Common myeloid progenitor, CD34-positive (primary cell): ENCODE results near the gene GRK6.

Source experiments
- CTCF ChIA-PET: fragments of 350-600 bp; sonication (Branson Sonifier 250); formaldehyde crosslinking; loops from one replicate; lab custom pipeline; 2021; ENCODE audit warnings: antibody characterized with exemption; lab: Charles Lee
- POLR2A ChIA-PET: fragments of 350-600 bp; sonication (Branson Sonifier 250); formaldehyde crosslinking; loops from one replicate; lab custom pipeline; 2021; ENCODE audit warnings: antibody characterized with exemption; lab: Charles Lee
- DNase-seq, 3 donors: peaks; one replicate each; pipeline versions ENCODE4 v3.0.0 to v3.0.0-alpha.2; 2013
- H3K27ac ChIP-seq, 2 experiments: 1 replicate in 1 of 2; 2 replicates in 1 of 2; pipeline ENCODE4 v1.7.0; 2013; ENCODE audit warnings: inconsistent platforms in 2 of 2, low read length in 2 of 2, mild to moderate bottlenecking in 2 of 2, low read depth in 1 of 2, moderate library complexity in 1 of 2; ENCODE audit not compliant: severe bottlenecking in 2 of 2, insufficient read depth in 1 of 2, poor library complexity in 1 of 2
- H3K27me3 ChIP-seq, 5 experiments: replicated peaks in 2 of 5; 1 replicate in 3 of 5; 2 replicates in 2 of 5; pipeline versions ENCODE4 v1.6.1 to v1.7.0; 2013; ENCODE audit warnings: low read length in 4 of 5, mild to moderate bottlenecking in 2 of 5, moderate library complexity in 2 of 5, inconsistent platforms in 1 of 5; ENCODE audit not compliant: insufficient read depth in 5 of 5, control insufficient read depth in 4 of 5
- H3K36me3 ChIP-seq, 4 experiments: 1 replicate in 2 of 4; 2 replicates in 2 of 4; pipeline versions ENCODE4 v1.6.1 to v1.7.0; 2013; ENCODE audit warnings: low read length in 3 of 4, control low read depth in 1 of 4, mild to moderate bottlenecking in 1 of 4; ENCODE audit not compliant: control insufficient read depth in 4 of 4, insufficient read depth in 4 of 4
- H3K4me1 ChIP-seq, 4 experiments: 1 replicate in 3 of 4; 2 replicates in 1 of 4; pipeline versions ENCODE4 v1.6.1 to v1.7.1; 2013; ENCODE audit warnings: low read length in 3 of 4, mild to moderate bottlenecking in 3 of 4, control low read depth in 1 of 4, inconsistent platforms in 1 of 4, moderate library complexity in 1 of 4; ENCODE audit not compliant: control insufficient read depth in 4 of 4, insufficient read depth in 4 of 4; ENCODE audit errors: control extremely low read depth in 1 of 4
- H3K4me3 ChIP-seq, 7 experiments: 1 replicate in 4 of 7; 2 replicates in 3 of 7; pipeline versions ENCODE4 v1.5.1 to v1.7.0; 2013; ENCODE audit warnings: mild to moderate bottlenecking in 7 of 7, low read length in 6 of 7, moderate library complexity in 6 of 7, inconsistent platforms in 2 of 7, low read depth in 2 of 7, control low read depth in 1 of 7; ENCODE audit not compliant: insufficient read depth in 4 of 7, control insufficient read depth in 1 of 7; ENCODE audit errors: extremely low read depth in 1 of 7
- H3K9me3 ChIP-seq, 5 experiments: 1 replicate in 4 of 5; 2 replicates in 1 of 5; pipeline versions ENCODE4 v1.6.1 to v1.7.1; 2013; ENCODE audit warnings: low read length in 4 of 5, mild to moderate bottlenecking in 2 of 5, inconsistent platforms in 1 of 5, low read depth in 1 of 5, moderate library complexity in 1 of 5; ENCODE audit not compliant: control insufficient read depth in 4 of 5, insufficient read depth in 2 of 5; ENCODE audit errors: control extremely low read depth in 1 of 5
- WGBS: methylation state at CpG from one replicate; pipeline ENCODE4 v1.1.5; 2013; ENCODE audit not compliant: insufficient coverage; 5-methylcytosine and 5-hydroxymethylcytosine counted together

Gene GRK6

DNA sequence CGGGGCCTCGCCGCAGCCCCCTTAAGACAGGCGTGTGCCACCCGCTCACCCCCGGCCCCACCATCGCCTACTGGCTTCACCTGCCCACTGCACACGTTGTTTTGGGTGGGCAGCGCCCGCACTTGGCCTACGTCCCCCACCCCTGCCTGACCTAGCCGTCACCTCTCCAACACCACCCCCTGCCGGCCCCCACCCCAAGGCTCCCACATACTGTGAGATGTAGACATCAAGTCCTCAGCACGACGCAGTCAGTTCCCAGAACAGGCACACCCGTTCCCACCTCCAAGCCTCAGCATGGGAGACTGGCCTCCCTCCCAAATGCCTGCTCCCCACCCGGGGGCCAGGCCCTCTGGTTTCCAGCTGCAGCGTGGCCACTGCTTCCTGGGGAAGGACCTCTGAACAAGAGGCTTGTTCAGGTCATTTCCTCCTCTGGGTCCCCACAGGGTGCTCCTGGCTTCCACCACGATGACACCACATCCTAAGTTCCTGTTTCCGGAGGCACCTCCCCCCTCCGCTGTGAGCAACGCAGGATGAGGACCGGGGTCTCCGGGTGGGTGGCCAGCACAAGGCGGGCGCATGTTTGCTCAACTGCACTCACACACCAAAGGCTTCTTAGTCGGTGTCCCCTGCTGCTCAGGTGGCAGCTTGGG lies 35.7 kb downstream of the GRK6 start:
- H3K4me1 ChIP-seq, result peaks cover 4 to 25% (median 18%) of the 10 kb centered on the region in 4 experiments
- ChIA-PET POLR2A (interaction anchor here (0.9 to 1.6 kb wide), 2 partner anchors 17 to 46 kb away, joined by 3 read pairs; no protein-coding TSS in a partner anchor), CTCF (interaction anchor here (1.6 to 6.3 kb wide), 7 partner anchors 8 to 72 kb away, joined by 5 to 37 read pairs (median 8); no protein-coding TSS in a partner anchor)
- peak overlapping the region in 3 of 7 experiments; percentile 7 to 41 (median 36) for H3K4me3 ChIP-seq
- peak; percentile 46 to 61 (median 50) for DNase-seq
- H3K27ac ChIP-seq, result no peak overlapping the region
- H3K36me3 ChIP-seq, result peaks cover 11 to 40% (median 19%) of the 10 kb centered on the region in 4 experiments
- no peaks in the 10 kb centered on the region for H3K27me3 ChIP-seq
- H3K9me3 ChIP-seq, result peaks cover 0 to 5% (median 0%) of the 10 kb centered on the region in 5 experiments
- WGBS, result 36% methylated on average over 20 of the region's 27 CpGs

GRCh38 chr5:177465044-177465443 lies 38.6 kb downstream of the GRK6 start:
- peaks cover 9 to 37% (median 21%) of the 10 kb centered on the region in 4 experiments for H3K36me3 ChIP-seq
- H3K27ac ChIP-seq, result no peak overlapping the region
- WGBS, result 91% methylated on average over 5 of the region's 11 CpGs
- no peak overlapping the region for H3K4me3 ChIP-seq
- ChIA-PET POLR2A (no interaction called here), CTCF (interaction anchor here (1.3 to 6.3 kb wide), 9 partner anchors 8 to 75 kb away, joined by 3 to 37 read pairs (median 6); no protein-coding TSS in a partner anchor)
- DNase-seq, result no peak
- no peaks in the 10 kb centered on the region for H3K27me3 ChIP-seq
- H3K4me1 ChIP-seq, result peaks cover 4 to 23% (median 15%) of the 10 kb centered on the region in 4 experiments
- peaks cover 0 to 5% (median 0%) of the 10 kb centered on the region in 5 experiments for H3K9me3 ChIP-seq

DNA sequence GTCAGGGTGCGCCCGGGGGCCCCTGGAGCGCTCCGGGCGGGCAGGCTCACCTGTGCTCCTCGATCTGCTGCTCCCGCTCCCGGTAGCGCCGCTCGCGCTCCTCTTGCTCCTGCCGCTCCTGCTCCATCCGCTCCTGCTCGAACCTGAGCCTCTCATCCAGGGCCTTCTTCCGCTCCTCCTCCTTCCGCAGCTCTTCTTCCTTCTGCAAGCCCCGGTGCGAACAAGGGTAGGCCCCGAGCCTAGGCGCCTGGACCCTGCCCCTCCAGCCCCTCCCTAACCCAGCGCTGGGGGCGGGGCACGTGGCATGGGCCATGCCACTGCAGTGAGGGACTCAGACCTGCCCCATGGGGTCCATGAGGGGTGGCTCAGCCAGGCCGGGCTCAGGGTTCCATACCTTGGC lies 40.4 kb downstream of the GRK6 start:
- H3K36me3 ChIP-seq, result peaks cover 9 to 34% (median 19%) of the 10 kb centered on the region in 4 experiments
- POLR2A ChIA-PET, result no interaction called here
- WGBS, result 98% methylated on average over 17 of the region's 25 CpGs

DNA sequence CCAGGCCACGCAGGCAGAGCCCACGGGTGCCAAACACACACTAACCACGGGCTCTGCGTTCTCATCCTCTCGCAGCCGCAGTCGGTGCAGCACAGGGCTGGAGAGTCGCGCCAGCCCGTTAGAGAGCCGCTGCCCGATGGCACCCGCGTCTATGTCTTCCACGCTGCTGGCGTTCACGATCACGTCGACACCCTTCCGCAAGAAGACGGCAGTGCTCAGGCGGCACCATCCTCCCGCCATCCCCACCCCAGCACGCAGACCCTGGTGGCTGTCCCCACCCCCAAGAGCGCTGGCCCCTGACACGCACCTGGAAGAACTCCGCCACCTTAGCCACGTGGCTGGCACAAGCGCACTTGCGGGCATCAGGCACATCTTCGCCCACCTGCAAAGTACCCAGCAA lies 41.0 kb downstream of the GRK6 start:
- Histone ChIP-seq H3K27ac (no peak overlapping the region), H3K9me3 (peaks cover 0 to 5% (median 0%) of the 10 kb centered on the region in 5 experiments), H3K4me1 (peaks cover 0 to 17% (median 14%) of the 10 kb centered on the region in 4 experiments), H3K36me3 (peaks cover 9 to 34% (median 19%) of the 10 kb centered on the region in 4 experiments), H3K27me3 (no peaks in the 10 kb centered on the region), H3K4me3 (no peak overlapping the region)
- WGBS, result 95% methylated on average over 31 of the region's 31 CpGs
- POLR2A ChIA-PET, result no interaction called here
- CTCF ChIA-PET, result interaction anchor here (1.9 to 6.3 kb wide), 3 partner anchors 10 to 63 kb away, joined by 4 to 37 read pairs (median 9); no protein-coding TSS in a partner anchor
- no peak for DNase-seq

More for the DNA sequence above, 40.4 kb downstream of the GRK6 start:
- peaks cover 0 to 5% (median 0%) of the 10 kb centered on the region in 5 experiments for H3K9me3 ChIP-seq
- no peak overlapping the region for H3K4me3 ChIP-seq
- peaks cover 0 to 17% (median 14%) of the 10 kb centered on the region in 4 experiments for H3K4me1 ChIP-seq
- H3K27ac ChIP-seq, result no peak overlapping the region
- CTCF ChIA-PET, result interaction anchor here (1.1 to 6.3 kb wide), 4 partner anchors 12 to 77 kb away, joined by 5 to 37 read pairs (median 8); no protein-coding TSS in a partner anchor
- no peaks in the 10 kb centered on the region for H3K27me3 ChIP-seq
- DNase-seq, result no peak

GRCh38 chr5:177468329-177468684 lies 41.8 kb downstream of the GRK6 start:
- H3K27me3 ChIP-seq, result no peaks in the 10 kb centered on the region
- H3K36me3 ChIP-seq, result peaks cover 9 to 34% (median 19%) of the 10 kb centered on the region in 4 experiments
- H3K27ac ChIP-seq, result no peak overlapping the region
- H3K4me3 ChIP-seq, result no peak overlapping the region
- POLR2A ChIA-PET, result interaction anchor here (0.6 kb wide), 1 partner anchor 14 kb away, joined by 3 read pairs; no protein-coding TSS in a partner anchor
- peaks cover 0 to 15% (median 12%) of the 10 kb centered on the region in 4 experiments for H3K4me1 ChIP-seq
- 100% methylated on average over 1 of the region's 2 CpGs for WGBS
- H3K9me3 ChIP-seq, result peaks cover 0 to 5% (median 0%) of the 10 kb centered on the region in 5 experiments
- CTCF ChIA-PET, result interaction anchor here (1.2 to 6.3 kb wide), 4 partner anchors 11 to 41 kb away, joined by 3 to 37 read pairs (median 4); partner anchors contain the start of gene DOK3
- DNase-seq, result no peak

GRCh38 chr5:177468685-177469628 lies 42.5 kb downstream of the GRK6 start:
- no peaks in the 10 kb centered on the region for H3K27me3 ChIP-seq
- POLR2A ChIA-PET, result no interaction called here
- no peak overlapping the region for H3K4me3 ChIP-seq
- CTCF ChIA-PET, result interaction anchor here (1.2 to 1.9 kb wide), 5 partner anchors 10 to 65 kb away, joined by 3 to 6 read pairs (median 4); partner anchors contain the start of gene DOK3
- 89% methylated on average over 17 of the region's 25 CpGs for WGBS
- H3K9me3 ChIP-seq, result peaks cover 0 to 5% (median 0%) of the 10 kb centered on the region in 5 experiments
- peaks cover 0 to 16% (median 13%) of the 10 kb centered on the region in 4 experiments for H3K4me1 ChIP-seq
- peaks cover 9 to 34% (median 19%) of the 10 kb centered on the region in 4 experiments for H3K36me3 ChIP-seq
- no peak overlapping the region for H3K27ac ChIP-seq
- no peak for DNase-seq
